Cardiac fibroblast (primary cell): ENCODE results near the gene CST7.

ENCODE experiments used
- DNase-seq, 2 donors: peaks; one replicate each; pipeline versions ENCODE4 v3.0.0 to v3.0.0-alpha.2; 2010; ENCODE audit warnings: low read depth in 2 of 2
- H3K4me3 ChIP-seq, 2 donors: replicated peaks in 1 of 2; 1 replicate in 1 of 2; 2 replicates in 1 of 2; pipeline ENCODE4 v1.5.1; 2011; ENCODE audit warnings: low read depth in 2 of 2, low read length in 2 of 2, mild to moderate bottlenecking in 2 of 2, moderate library complexity in 1 of 2
- CTCF ChIP-seq: IDR thresholded peaks from one replicate; pipeline ENCODE4 v1.5.1; 2011; ENCODE audit warnings: low read depth, mild to moderate bottlenecking, low read length, inconsistent platforms

The CST7 gene

GRCh38 chr20:24948939-24949679 is at the start of gene CST7:
TSS of gene CST7 (plus strand) at chr20:24949269. CDS start at chr20:24949506, 237 bp downstream.
- peak in 1 of 2 donors; percentile 2 for DNase-seq
- no peak for TF ChIP-seq CTCF
- no peak within 1 kb of the TSS for H3K4me3 ChIP-seq

GRCh38 chr20:24906806-24907205 is 42.3 kb upstream of the CST7 start:
- TF ChIP-seq CTCF = no peak
- no peak overlapping the region for H3K4me3 ChIP-seq
- DNase-seq = no peak

GRCh38 chr20:24908642-24909041 is 40.4 kb upstream of the CST7 start:
- DNase-seq = no peak
- TF ChIP-seq CTCF = no peak
- H3K4me3 ChIP-seq = no peak overlapping the region

- DNase-seq = no peak
- H3K4me3 ChIP-seq = no peak overlapping the region
- TF ChIP-seq CTCF = no peak
Measured at GRCh38 chr20:24909086-24909780, 39.8 kb upstream of the CST7 start.

GRCh38 chr20:24909861-24910260 is 39.2 kb upstream of the CST7 start:
- TF ChIP-seq CTCF = no peak
- H3K4me3 ChIP-seq = no peak overlapping the region
- no peak for DNase-seq

GRCh38 chr20:24910461-24910860 is 38.6 kb upstream of the CST7 start:
- no peak for TF ChIP-seq CTCF
- DNase-seq = no peak
- no peak overlapping the region for H3K4me3 ChIP-seq
